Activated naive CD4-positive, alpha-beta T cell treated with anti-CD3 and anti-CD28 coated beads for 36 hours (primary cell): ENCODE results near the gene CYP2W1. TPM values are rescaled to one million over a fixed set of nuclear protein-coding genes. Genes with fewer than 3 reads are reported as not detected.

Experiments
- CTCF ChIA-PET: fragments of 350-600 bp; sonication (Branson Sonifier 250); formaldehyde crosslinking; loops from one replicate; lab custom pipeline; 2021; ENCODE audit warnings: antibody characterized with exemption; lab: Charles Lee
- DNase-seq: peaks from one replicate; pipeline ENCODE4 v3.0.0-alpha.2; 2020
- H3K27ac Mint-ChIP-seq: one replicate; pipeline ENCODE4 v1.8.0; 2021; ENCODE audit warnings: mild to moderate bottlenecking, mixed read lengths
- H3K27me3 Mint-ChIP-seq: one replicate; pipeline ENCODE4 v1.8.0; 2021; ENCODE audit warnings: low read depth, mixed read lengths
- H3K36me3 Mint-ChIP-seq: one replicate; pipeline ENCODE4 v1.8.0; 2021; ENCODE audit warnings: low read depth, mixed read lengths
- H3K4me1 Mint-ChIP-seq: one replicate; pipeline ENCODE4 v1.8.0; 2021; ENCODE audit warnings: low read depth, mixed read lengths
- H3K4me3 Mint-ChIP-seq: one replicate; pipeline ENCODE4 v1.8.0; 2021; ENCODE audit warnings: mild to moderate bottlenecking, moderate library complexity, mixed read lengths
- H3K9me3 Mint-ChIP-seq: one replicate; pipeline ENCODE4 v1.8.0; 2021; ENCODE audit warnings: mixed read lengths
- intact Hi-C: fragments of 100-400 bp; cut with micrococcal nuclease; formaldehyde crosslinking; loops from one replicate; pipeline ENCODE4 v1.15.1; 2023
- total RNA-seq, 2 experiments: library from RNA; stranded (reverse); gene quantifications; one replicate each; pipeline ENCODE4 v1.2.3, GENCODE V29; 2021

Gene CYP2W1
- total RNA-seq, 2 experiments from 2014 or later = not detected

DNA sequence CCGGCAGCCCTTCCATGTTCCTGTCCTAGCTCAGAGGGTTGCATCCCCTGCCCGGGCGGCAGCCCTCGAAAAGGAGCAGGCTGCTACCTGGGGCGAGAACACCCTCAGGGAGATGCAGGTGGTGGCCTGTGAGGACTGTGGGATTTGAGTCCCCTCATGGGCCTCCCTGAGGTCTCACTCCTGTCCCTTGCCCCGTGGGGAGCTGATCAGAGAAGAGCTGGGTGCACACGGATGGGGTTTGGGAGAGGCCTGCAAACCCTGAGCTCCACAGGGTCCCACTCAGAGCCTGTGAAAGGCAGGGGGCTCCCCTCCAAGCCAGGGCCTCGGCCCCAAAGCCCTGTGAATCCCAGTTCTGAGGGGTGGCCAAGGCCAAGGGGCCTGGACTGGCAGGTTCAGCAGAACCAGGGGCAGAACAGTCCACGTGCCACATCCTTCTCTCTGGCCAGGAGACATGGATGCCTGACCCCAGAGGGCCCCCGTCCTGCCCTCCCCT lies 424 bp upstream of the CYP2W1 start:
- intact Hi-C loops = no loop called here
- Mint-ChIP-seq H3K27me3 (peaks cover 9% of the 10 kb centered on the region), H3K4me3 (no peak overlapping the region), H3K36me3 (no peaks in the 10 kb centered on the region), H3K4me1 (no peaks in the 10 kb centered on the region), H3K27ac (no peak overlapping the region), H3K9me3 (no peaks in the 10 kb centered on the region)
- DNase-seq = no peak
- CTCF ChIA-PET = interaction anchor here (1.2 to 2.9 kb wide), 2 partner anchors 10 to 83 kb away, joined by 3 to 13 read pairs; no protein-coding TSS in a partner anchor

DNA sequence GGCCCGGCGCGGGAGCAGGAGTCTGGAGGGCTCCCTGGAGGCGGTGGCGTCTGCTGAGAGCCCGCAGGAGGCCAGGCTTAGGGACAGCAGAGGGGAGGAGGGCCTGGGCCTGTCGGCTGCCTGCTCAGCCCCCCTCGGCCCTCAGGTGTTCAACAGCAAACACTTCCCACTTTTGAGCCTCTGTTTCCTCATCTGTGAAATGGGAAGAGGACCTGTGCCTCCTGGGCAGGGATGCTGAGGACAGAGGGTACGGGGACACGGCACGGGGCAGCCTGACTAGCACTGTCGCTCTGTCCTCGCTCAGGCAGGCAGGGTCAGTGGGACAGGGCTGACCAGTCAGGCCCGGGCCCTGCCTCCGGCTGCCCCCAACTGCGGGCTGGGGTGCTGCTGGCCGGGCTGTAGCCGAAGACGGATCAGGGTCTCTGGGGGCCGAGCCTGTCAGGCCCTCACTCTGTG lies 663 bp downstream of the CYP2W1 start:
- H3K9me3 Mint-ChIP-seq = no peaks in the 10 kb centered on the region

DNA sequence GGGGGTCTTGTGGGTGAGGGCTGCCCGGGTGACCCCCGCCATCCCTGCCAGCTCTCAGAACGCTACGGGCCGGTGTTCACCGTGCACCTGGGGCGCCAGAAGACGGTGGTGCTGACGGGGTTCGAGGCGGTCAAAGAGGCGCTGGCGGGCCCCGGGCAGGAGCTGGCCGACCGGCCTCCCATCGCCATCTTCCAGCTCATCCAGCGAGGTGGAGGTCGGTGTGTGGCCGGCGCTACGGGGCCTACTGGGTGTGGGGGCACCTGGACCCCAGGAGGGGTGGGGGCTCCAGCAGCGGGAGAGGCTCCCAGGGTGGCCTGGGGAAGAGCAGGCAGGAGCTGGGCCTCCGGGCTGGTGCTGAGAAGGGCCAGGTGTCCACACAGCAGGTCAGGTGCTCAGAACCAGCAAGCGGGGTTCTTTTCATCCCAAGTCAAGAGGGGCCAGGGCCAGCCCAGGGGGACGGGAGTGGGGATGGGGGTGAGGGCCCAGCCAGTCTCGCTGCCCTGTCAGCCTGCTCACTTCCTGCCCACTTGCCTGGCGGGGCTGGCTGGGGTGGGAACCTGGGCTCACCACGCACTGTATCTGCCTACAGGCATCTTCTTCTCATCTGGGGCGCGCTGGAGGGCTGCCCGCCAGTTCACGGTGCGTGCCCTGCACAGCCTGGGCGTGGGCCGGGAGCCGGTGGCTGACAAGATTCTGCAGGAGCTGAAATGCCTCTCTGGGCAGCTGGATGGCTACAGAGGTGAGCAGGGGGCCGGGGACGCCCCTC lies 1.6 kb downstream of the CYP2W1 start:
- no peaks in the 10 kb centered on the region for H3K9me3 Mint-ChIP-seq
- H3K4me1 Mint-ChIP-seq = no peaks in the 10 kb centered on the region
- no peaks in the 10 kb centered on the region for H3K36me3 Mint-ChIP-seq
- peaks cover 9% of the 10 kb centered on the region for H3K27me3 Mint-ChIP-seq
- intact Hi-C loops = no loop called here
- CTCF ChIA-PET = interaction anchor here (0.9 kb wide), 1 partner anchor 9 kb away, joined by 4 read pairs; no protein-coding TSS in a partner anchor
- no peak overlapping the region for H3K27ac Mint-ChIP-seq
- H3K4me3 Mint-ChIP-seq = no peak overlapping the region
- DNase-seq = no peak

More for the DNA sequence above, 663 bp downstream of the CYP2W1 start:
- DNase-seq = no peak
- intact Hi-C loops = no loop called here
- Mint-ChIP-seq H3K27me3 (peaks cover 9% of the 10 kb centered on the region), H3K27ac (no peak overlapping the region), H3K4me3 (no peak overlapping the region), H3K36me3 (no peaks in the 10 kb centered on the region), H3K4me1 (no peaks in the 10 kb centered on the region)
- CTCF ChIA-PET = no interaction called here

DNA sequence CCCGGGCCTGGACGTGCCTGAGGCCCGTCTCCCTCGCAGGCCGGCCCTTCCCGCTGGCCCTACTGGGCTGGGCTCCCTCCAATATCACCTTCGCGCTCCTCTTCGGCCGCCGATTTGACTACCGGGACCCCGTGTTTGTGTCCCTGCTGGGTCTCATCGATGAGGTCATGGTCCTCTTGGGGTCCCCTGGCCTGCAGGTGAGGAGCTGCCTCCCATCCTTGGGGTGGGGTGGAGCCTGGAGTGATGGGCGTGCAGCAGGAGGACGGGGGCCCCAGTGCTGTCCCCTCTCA lies 2.1 kb downstream of the CYP2W1 start:
- Mint-ChIP-seq H3K9me3 (no peaks in the 10 kb centered on the region), H3K27me3 (peaks cover 9% of the 10 kb centered on the region), H3K27ac (no peak overlapping the region), H3K36me3 (no peaks in the 10 kb centered on the region), H3K4me1 (no peaks in the 10 kb centered on the region), H3K4me3 (no peak overlapping the region)
- no peak for DNase-seq
- intact Hi-C loops = no loop called here
- CTCF ChIA-PET = interaction anchor here (0.9 kb wide), 1 partner anchor 8 kb away, joined by 4 read pairs; no protein-coding TSS in a partner anchor

DNA sequence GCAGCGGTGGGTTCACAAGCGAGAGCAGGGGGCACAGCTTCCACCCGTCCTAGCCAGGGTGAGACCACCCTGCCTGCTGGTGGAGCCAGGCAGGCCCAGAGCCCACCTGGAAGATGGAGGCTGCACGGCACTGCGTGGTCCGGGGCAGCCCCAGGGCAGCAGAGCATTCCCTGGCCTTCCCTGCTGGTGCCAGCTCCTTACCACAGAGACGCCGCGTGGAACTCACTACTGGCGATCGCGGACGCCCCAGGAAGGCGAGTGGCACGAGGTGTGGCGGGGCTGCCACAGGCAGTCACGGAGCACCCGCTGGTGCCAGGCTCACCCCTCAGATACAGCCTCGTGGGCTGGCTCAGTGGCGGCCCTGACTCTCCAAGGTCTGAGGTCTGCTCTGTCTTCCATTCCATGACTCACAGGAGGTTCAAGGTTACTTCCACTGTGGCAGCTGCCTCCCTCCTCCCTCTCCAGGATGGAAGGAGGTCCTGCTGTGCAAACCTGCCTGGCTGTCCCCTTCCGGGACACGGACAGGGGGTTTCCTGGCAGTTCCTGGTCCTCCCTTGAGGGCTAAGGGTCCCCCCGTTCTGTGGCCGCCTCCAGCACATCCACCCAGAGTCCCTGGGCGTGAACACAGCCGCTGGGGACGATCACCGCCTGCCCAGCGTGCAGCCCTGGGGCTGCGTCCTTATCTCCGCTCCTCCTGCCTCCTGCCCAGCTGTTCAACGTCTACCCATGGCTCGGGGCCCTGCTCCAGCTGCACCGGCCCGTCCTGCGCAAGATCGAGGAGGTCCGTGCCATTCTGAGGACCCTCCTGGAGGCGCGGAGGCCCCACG lies 3.1 kb downstream of the CYP2W1 start:
- CTCF ChIA-PET = no interaction called here
- DNase-seq = no peak
- Mint-ChIP-seq H3K4me3 (no peak overlapping the region), H3K4me1 (no peaks in the 10 kb centered on the region), H3K36me3 (no peaks in the 10 kb centered on the region), H3K27me3 (peaks cover 9% of the 10 kb centered on the region), H3K27ac (no peak overlapping the region), H3K9me3 (no peaks in the 10 kb centered on the region)
- intact Hi-C loops = no loop called here

DNA sequence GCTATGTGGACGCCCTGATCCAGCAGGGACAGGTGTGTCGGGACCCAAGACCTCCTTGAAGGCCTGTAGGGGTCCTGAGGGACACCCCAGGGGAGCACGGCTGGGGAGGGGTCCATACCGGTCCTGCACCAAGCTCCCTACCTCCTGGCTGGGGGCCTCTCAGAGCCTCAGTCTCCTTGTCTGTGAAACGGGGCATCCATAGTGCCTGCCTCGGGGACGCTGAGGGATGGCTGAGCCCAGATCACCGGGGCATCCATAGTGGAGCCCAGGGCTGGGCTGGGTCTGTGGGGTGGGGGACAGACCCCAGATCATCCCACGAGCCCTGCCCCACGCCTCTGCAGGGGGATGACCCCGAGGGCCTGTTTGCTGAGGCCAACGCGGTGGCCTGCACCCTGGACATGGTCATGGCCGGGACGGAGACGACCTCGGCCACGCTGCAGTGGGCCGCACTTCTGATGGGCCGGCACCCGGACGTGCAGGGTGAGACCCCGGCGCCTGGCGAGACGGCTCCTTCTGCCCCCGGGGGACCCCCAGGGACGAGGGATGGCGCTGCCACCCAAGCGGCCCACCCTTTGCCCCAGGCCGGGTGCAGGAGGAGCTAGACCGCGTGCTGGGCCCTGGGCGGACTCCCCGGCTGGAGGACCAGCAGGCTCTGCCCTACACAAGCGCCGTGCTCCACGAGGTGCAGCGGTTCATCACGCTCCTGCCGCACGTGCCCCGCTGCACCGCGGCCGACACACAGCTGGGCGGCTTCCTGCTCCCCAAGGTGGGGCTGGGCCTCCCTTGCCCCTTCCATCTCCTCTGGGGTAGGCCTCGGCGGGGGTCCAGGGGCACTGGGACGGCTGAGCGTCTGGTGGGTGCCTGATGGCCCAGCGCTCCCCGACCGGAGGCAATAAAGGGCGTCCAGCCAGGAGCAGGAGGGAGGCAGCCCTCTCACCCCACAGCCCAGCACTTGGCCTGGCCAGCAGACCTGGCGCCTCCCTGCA lies 4.1 kb downstream of the CYP2W1 start:
- CTCF ChIA-PET = interaction anchor here (0.6 kb wide), 1 partner anchor 78 kb away, joined by 3 read pairs; no protein-coding TSS in a partner anchor
- no peak overlapping the region for H3K4me3 Mint-ChIP-seq
- H3K4me1 Mint-ChIP-seq = no peaks in the 10 kb centered on the region
- peaks cover 9% of the 10 kb centered on the region for H3K27me3 Mint-ChIP-seq
- intact Hi-C loops = no loop called here
- no peak for DNase-seq
- H3K27ac Mint-ChIP-seq = no peak overlapping the region
- H3K36me3 Mint-ChIP-seq = no peaks in the 10 kb centered on the region
- H3K9me3 Mint-ChIP-seq = no peaks in the 10 kb centered on the region

DNA sequence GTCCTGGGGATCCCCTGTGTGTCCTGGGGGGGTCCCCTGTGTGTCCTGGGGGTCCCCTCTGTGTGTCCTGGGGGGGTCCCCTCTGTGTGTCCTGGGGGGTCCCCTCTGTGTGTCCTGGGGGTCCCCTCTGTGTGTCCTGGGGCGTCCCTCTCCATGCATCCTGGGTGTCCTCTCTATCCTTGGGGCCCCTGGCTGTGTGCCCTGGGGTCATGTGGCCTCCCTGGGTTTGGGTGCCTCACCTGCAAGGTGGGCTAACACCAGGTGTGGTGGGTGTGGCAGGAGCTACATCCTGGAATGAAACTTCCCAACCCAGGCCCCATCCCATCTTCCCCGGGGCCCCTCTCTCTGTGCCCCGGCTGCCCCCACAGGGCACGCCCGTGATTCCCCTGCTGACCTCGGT lies 4.9 kb downstream of the CYP2W1 start:
- H3K4me1 Mint-ChIP-seq = peaks cover under 1% of the 10 kb centered on the region
- intact Hi-C loops = no loop called here
- no peak overlapping the region for H3K27ac Mint-ChIP-seq
- H3K27me3 Mint-ChIP-seq = peaks cover 9% of the 10 kb centered on the region
- H3K36me3 Mint-ChIP-seq = no peaks in the 10 kb centered on the region
- DNase-seq = no peak
- H3K9me3 Mint-ChIP-seq = no peaks in the 10 kb centered on the region
- CTCF ChIA-PET = interaction anchor here (0.6 kb wide), 1 partner anchor 77 kb away, joined by 3 read pairs; no protein-coding TSS in a partner anchor
- H3K4me3 Mint-ChIP-seq = no peak overlapping the region

DNA sequence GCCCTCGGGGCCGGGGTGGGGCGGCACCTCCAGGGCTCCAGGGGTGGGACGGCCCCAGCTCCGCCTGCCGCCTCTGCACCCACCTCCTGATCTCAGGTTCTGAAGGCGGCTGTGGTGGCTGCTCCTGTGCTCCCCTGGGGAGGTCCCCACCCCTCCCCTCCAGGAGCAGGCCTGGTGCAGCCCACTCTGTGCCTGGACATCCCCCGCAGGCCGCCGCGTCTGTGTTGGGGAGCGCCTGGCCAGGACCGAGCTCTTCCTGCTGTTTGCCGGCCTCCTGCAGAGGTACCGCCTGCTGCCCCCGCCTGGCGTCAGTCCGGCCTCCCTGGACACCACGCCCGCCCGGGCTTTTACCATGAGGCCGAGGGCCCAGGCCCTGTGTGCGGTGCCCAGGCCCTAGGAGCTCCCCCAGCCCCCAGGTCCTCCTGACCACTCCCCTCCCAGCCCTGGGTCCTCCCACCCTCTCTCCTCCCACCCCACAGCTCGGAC lies 5.5 kb downstream of the CYP2W1 start:
- intact Hi-C loops = no loop called here
- Mint-ChIP-seq H3K27me3 (peaks cover 9% of the 10 kb centered on the region), H3K36me3 (no peaks in the 10 kb centered on the region), H3K9me3 (no peaks in the 10 kb centered on the region), H3K4me1 (peaks cover 3% of the 10 kb centered on the region), H3K27ac (no peak overlapping the region), H3K4me3 (no peak overlapping the region)
- DNase-seq = no peak
- CTCF ChIA-PET = no interaction called here

DNA sequence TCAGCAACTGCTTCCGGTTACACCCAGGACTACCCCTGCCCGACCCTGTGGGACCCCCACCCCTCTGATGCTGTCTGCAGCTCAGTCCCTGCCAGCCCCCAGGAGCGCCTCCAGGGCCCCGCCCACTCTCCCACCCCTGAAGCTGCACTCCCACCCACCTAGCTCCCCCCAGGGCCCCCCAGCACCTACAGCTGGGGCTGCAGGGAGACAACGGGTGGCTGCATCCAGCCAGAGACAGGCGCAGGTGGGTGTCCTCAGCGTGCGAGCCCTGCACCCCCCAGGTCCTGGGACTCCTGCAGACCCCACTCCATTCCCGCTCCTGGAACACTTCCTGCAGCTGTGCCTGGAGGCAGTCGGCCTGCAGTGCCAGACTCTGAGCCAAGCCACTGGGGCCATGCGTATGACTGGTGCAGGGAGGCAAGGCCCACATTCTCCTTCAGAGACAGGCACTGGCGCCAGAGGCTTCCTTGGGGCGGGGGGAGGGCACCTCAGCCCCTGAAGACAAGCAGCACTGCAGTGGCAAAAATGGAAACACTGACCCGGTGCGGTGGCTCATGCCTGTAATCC lies 6.1 kb downstream of the CYP2W1 start:
- no peaks in the 10 kb centered on the region for H3K9me3 Mint-ChIP-seq
- DNase-seq = no peak
- H3K27me3 Mint-ChIP-seq = peaks cover 9% of the 10 kb centered on the region
- intact Hi-C loops = no loop called here
- H3K4me3 Mint-ChIP-seq = no peak overlapping the region
- CTCF ChIA-PET = interaction anchor here (0.8 kb wide), 1 partner anchor 76 kb away, joined by 3 read pairs; no protein-coding TSS in a partner anchor
- H3K36me3 Mint-ChIP-seq = no peaks in the 10 kb centered on the region
- no peak overlapping the region for H3K27ac Mint-ChIP-seq
- H3K4me1 Mint-ChIP-seq = peaks cover 3% of the 10 kb centered on the region

DNA sequence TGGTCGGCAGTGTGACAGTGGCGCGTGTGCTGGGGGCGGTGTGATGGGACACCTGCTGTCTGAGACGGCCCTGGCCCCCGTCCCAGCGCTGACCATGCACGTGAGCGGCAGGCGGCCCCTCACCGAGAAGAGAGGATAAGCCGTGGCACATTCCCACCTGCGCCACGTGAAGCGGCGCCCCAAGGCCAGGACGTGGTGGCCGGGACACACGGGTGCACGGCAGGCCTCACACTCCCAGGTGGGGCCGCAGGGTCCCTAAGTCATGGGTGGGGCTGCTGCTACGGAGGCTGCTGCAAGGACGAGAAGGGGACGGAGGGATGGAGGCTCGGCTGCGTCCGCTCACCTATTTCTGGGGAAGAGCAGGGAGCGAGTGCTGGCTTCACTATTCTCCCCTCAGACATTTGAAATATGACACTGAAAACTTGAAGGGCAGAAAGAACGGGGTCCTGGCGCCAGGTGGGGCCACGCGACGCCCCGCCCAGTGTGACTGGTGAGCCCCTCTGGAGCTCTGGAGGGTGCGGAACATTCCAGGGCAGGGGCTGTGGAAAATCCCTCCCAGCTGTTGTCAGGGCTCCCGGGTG lies 7.5 kb downstream of the CYP2W1 start:
- Mint-ChIP-seq H3K4me1 (peaks cover 3% of the 10 kb centered on the region), H3K27ac (no peak overlapping the region), H3K4me3 (no peak overlapping the region), H3K36me3 (no peaks in the 10 kb centered on the region), H3K27me3 (peaks cover 8% of the 10 kb centered on the region), H3K9me3 (no peaks in the 10 kb centered on the region)
- intact Hi-C loops = no loop called here
- CTCF ChIA-PET = interaction anchor here (0.5 to 1.0 kb wide), 2 partner anchors 40 to 75 kb away, joined by 4 read pairs; no protein-coding TSS in a partner anchor
- no peak for DNase-seq
